GM23338 (cell line): ENCODE results near the gene PFKM. TPM values are rescaled to one million over a fixed set of nuclear protein-coding genes. Genes with fewer than 3 reads are reported as not detected.

ENCODE experiments used
- ATAC-seq: fragments of 200-7000 bp; cut with Tn5 transposase; 3 replicates; pipeline ENCODE4 v1.9.1; 2020
- DNase-seq: peaks from one replicate; pipeline ENCODE4 v3.0.0-alpha.2; 2015; ENCODE audit warnings: low spot score
- H2AFZ ChIP-seq: fragments of 200-600 bp; sonication (generic); 2 replicates; pipeline ENCODE4 v1.8.0; 2016; ENCODE audit warnings: antibody characterized with exemption, mild to moderate bottlenecking, moderate library complexity
- H3F3A ChIP-seq: fragments of 200-600 bp; sonication (generic); replicated peaks from 2 replicates; pipeline ENCODE4 v1.8.0; 2017; ENCODE audit warnings: antibody characterized with exemption, mixed run types, low read depth
- H3K27ac ChIP-seq: fragments of 200-600 bp; sonication (generic); 2 replicates; pipeline ENCODE4 v1.6.1; 2016; ENCODE audit warnings: low read depth
- H3K27me3 ChIP-seq: fragments of 200-600 bp; sonication (generic); 2 replicates; pipeline ENCODE4 v1.8.0; 2016; ENCODE audit warnings: mild to moderate bottlenecking, mixed run types, moderate library complexity; ENCODE audit not compliant: insufficient read depth
- H3K36me3 ChIP-seq: fragments of 200-600 bp; sonication (generic); 2 replicates; pipeline ENCODE4 v1.8.0; 2016; ENCODE audit warnings: mild to moderate bottlenecking; ENCODE audit not compliant: insufficient read depth
- H3K4me1 ChIP-seq: fragments of 200-600 bp; sonication (generic); 2 replicates; pipeline ENCODE4 v1.8.0; 2016; ENCODE audit warnings: mild to moderate bottlenecking, moderate library complexity; ENCODE audit not compliant: insufficient read depth
- H3K4me2 ChIP-seq: fragments of 200-600 bp; sonication (generic); 2 replicates; pipeline ENCODE4 v1.7.1; 2017; ENCODE audit warnings: mixed run types
- H3K4me3 ChIP-seq: fragments of 200-600 bp; sonication (generic); 2 replicates; pipeline ENCODE4 v1.6.1; 2016; ENCODE audit warnings: mixed run types
- H3K79me2 ChIP-seq: fragments of 200-600 bp; sonication (generic); replicated peaks from 2 replicates; pipeline ENCODE4 v1.8.0; 2017; ENCODE audit warnings: mild to moderate bottlenecking; ENCODE audit not compliant: insufficient read depth
- H3K9me2 ChIP-seq: fragments of 200-600 bp; sonication (generic); 2 replicates; pipeline ENCODE4 v1.8.0; 2017; ENCODE audit not compliant: insufficient read depth
- H4K20me1 ChIP-seq: fragments of 200-600 bp; sonication (generic); replicated peaks from 2 replicates; pipeline ENCODE4 v1.8.0; 2017; ENCODE audit warnings: mild to moderate bottlenecking; ENCODE audit not compliant: insufficient read depth
- H3K27ac Mint-ChIP-seq: 2 replicates; pipeline ENCODE4 v1.8.0; 2020; ENCODE audit warnings: inconsistent platforms, mild to moderate bottlenecking, moderate library complexity, mixed read lengths
- H3K27me3 Mint-ChIP-seq: 3 replicates; pipeline ENCODE4 v1.8.0; 2022; ENCODE audit warnings: low read depth, mild to moderate bottlenecking, moderate library complexity, mixed read lengths, inconsistent platforms; ENCODE audit not compliant: insufficient read depth, poor library complexity
- H3K36me3 Mint-ChIP-seq: 3 replicates; pipeline ENCODE4 v1.8.0; 2021; ENCODE audit warnings: low read depth, mild to moderate bottlenecking, inconsistent platforms, moderate library complexity, mixed read lengths
- H3K4me1 Mint-ChIP-seq: 3 replicates; pipeline ENCODE4 v1.8.0; 2020; ENCODE audit warnings: mild to moderate bottlenecking, inconsistent platforms, mixed read lengths
- H3K4me3 Mint-ChIP-seq: 3 replicates; pipeline ENCODE4 v1.8.0; 2021; ENCODE audit warnings: moderate library complexity, mild to moderate bottlenecking, inconsistent platforms, mixed read lengths
- H3K9me3 Mint-ChIP-seq: 3 replicates; pipeline ENCODE4 v1.8.0; 2020; ENCODE audit warnings: moderate library complexity, mild to moderate bottlenecking, inconsistent platforms, mixed read lengths
- CREB1 ChIP-seq: fragments of 250-450 bp; sonication (Bioruptor Pico); IDR thresholded peaks from 2 replicates; pipeline ENCODE4 v1.5.0; 2020; ENCODE audit warnings: low read depth, mild to moderate bottlenecking, moderate library complexity
- CTCF ChIP-seq, 2 experiments: fragments of 200-600 bp in 1 of 2; sonication (generic) in 1 of 2; conservative IDR thresholded peaks; 2 replicates each; pipeline versions ENCODE4 v1.5.1 to v1.6.1; 2016 to 2017; ENCODE audit warnings: antibody characterized with exemption in 2 of 2, low read depth in 2 of 2, mild to moderate bottlenecking in 2 of 2, moderate library complexity in 1 of 2
- ETS1 ChIP-seq: IDR thresholded peaks from 2 replicates; pipeline ENCODE4 v1.6.1; 2016; ENCODE audit warnings: antibody characterized with exemption
- EZH2 ChIP-seq: fragments of 200-600 bp; sonication (generic); IDR thresholded peaks from one replicate; pipeline ENCODE4 v1.8.0; 2017; ENCODE audit warnings: antibody characterized with exemption, mild to moderate bottlenecking, low read depth; ENCODE audit not compliant: unreplicated experiment
- EZH2phosphoT487 ChIP-seq: fragments of 200-600 bp; sonication (generic); IDR thresholded peaks from one replicate; pipeline ENCODE4 v1.8.1; 2018; ENCODE audit warnings: antibody characterized with exemption; ENCODE audit not compliant: unreplicated experiment
- JUNB ChIP-seq: IDR thresholded peaks from one replicate; pipeline ENCODE4 v1.6.1; 2016; ENCODE audit warnings: antibody characterized with exemption; ENCODE audit not compliant: unreplicated experiment
- NANOG ChIP-seq: IDR thresholded peaks from 2 replicates; pipeline ENCODE4 v1.6.1; 2016; ENCODE audit warnings: antibody characterized with exemption, borderline replicate concordance
- POLR2AphosphoS5 ChIP-seq: IDR thresholded peaks from 2 replicates; pipeline ENCODE4 v1.6.1; 2016; ENCODE audit warnings: antibody characterized with exemption, low read depth
- REST ChIP-seq: IDR thresholded peaks from one replicate; pipeline ENCODE4 v1.6.1; 2018; ENCODE audit warnings: antibody characterized with exemption; ENCODE audit not compliant: unreplicated experiment
- STAT1 ChIP-seq: IDR thresholded peaks from one replicate; pipeline ENCODE4 v1.6.1; 2016; ENCODE audit warnings: antibody characterized with exemption; ENCODE audit not compliant: unreplicated experiment
- ZNF114 ChIP-seq: fragments of 250-450 bp; sonication (Bioruptor Pico); IDR thresholded peaks from 2 replicates; pipeline ENCODE4 v1.5.0; 2020; ENCODE audit warnings: mild to moderate bottlenecking, moderate library complexity
- ZNF331 ChIP-seq: fragments of 250-450 bp; sonication (Bioruptor Pico); IDR thresholded peaks from 2 replicates; pipeline ENCODE4 v1.5.0; 2020; ENCODE audit warnings: low read depth, mild to moderate bottlenecking, moderate library complexity
- ZNF462 ChIP-seq: fragments of 250-450 bp; sonication (Bioruptor Pico); IDR thresholded peaks from 2 replicates; pipeline ENCODE4 v1.5.0; 2020; ENCODE audit warnings: mild to moderate bottlenecking, moderate library complexity
- polyA plus RNA-seq: library from polyadenylated mRNA; unstranded; fragments of >200 nt; fragmentation: Nextera tagmentation; extraction: Ambion mirVana; gene quantifications from 2 replicates; pipeline ENCODE4 v1.2.1, GENCODE V29; 2016
- total RNA-seq: library from RNA; depleted of rRNA; stranded (reverse); fragments of >200 nt; shearing (Covaris generic); gene quantifications from 2 replicates; pipeline ENCODE4 v1.2.3, GENCODE V29; 2014

PFKM gene
- total and polyA plus RNA-seq, 2 experiments from 2014 or later, result 47.2 to 82.5 TPM

- Mint-ChIP-seq H3K4me1 (peaks cover 12% of the 10 kb centered on the region; the same call in 2 of the 3 replicates), H3K27ac (no peak overlapping the region), H3K9me3 (no peaks in the 10 kb centered on the region), H3K36me3 (no peaks in the 10 kb centered on the region), H3K4me3 (no peak overlapping the region), H3K27me3 (peaks cover 12% of the 10 kb centered on the region)
- Histone ChIP-seq H4K20me1 (no peaks in the 10 kb centered on the region), H3K4me2 (no peak overlapping the region), H3K36me3 (no peaks in the 10 kb centered on the region), H3K79me2 (no peaks in the 10 kb centered on the region), H3K27ac (no peak overlapping the region), H2AFZ (no peak overlapping the region), H3K4me1 (peaks cover 8% of the 10 kb centered on the region), H3K27me3 (peaks cover 26% of the 10 kb centered on the region), H3K4me3 (no peak overlapping the region), H3F3A (no peaks in the 10 kb centered on the region), H3K9me2 (no peaks in the 10 kb centered on the region)
- ATAC-seq (no peak), DNase-seq (no peak)
- TF ChIP-seq EZH2phosphoT487 (no peak), JUNB (no peak), ETS1 (no peak), EZH2 (no peak), POLR2AphosphoS5 (no peak), CREB1 (no peak), ZNF462 (CRISPR knock-in tag) (no peak), ZNF114 (CRISPR knock-in tag) (no peak), CTCF (conservative IDR thresholded peaks at IDR 0.05; ENCODE audit: low read depth in 2 of 2) (no peak), NANOG (no peak), STAT1 (no peak), REST (no peak), ZNF331 (no peak)
Measured at GRCh38 chr12:48193623-48194022, 74.5 kb downstream of the PFKM start.
